Esophagus (tissue), 2 donors: Measurements from ENCODE around the gene PIAS4. TPM values are rescaled to one million over a fixed set of nuclear protein-coding genes. Genes with fewer than 3 reads are reported as not detected.

ENCODE experiments used
- H3K27ac ChIP-seq, 2 donors: one replicate each; pipeline ENCODE4 v1.5.1; 2013; ENCODE audit warnings: low read depth in 2 of 2, mild to moderate bottlenecking in 2 of 2, inconsistent platforms in 1 of 2, low read length in 1 of 2, moderate library complexity in 1 of 2
- H3K27me3 ChIP-seq, 2 donors: one replicate each; pipeline ENCODE4 v1.6.1; 2013; ENCODE audit warnings: low read length in 2 of 2, control low read depth in 1 of 2, mild to moderate bottlenecking in 1 of 2; ENCODE audit not compliant: insufficient read depth in 2 of 2, control insufficient read depth in 1 of 2
- H3K36me3 ChIP-seq, 2 donors: one replicate each; pipeline ENCODE4 v1.6.1; 2013; ENCODE audit warnings: low read length in 1 of 2; ENCODE audit not compliant: control insufficient read depth in 2 of 2, insufficient read depth in 2 of 2
- H3K4me1 ChIP-seq, 2 donors: one replicate each; pipeline ENCODE4 v1.6.1; 2013; ENCODE audit warnings: low read length in 1 of 2; ENCODE audit not compliant: control insufficient read depth in 2 of 2, insufficient read depth in 2 of 2
- H3K4me3 ChIP-seq, 2 donors: one replicate each; pipeline ENCODE4 v1.5.1; 2013; ENCODE audit warnings: low read length in 2 of 2, mild to moderate bottlenecking in 2 of 2, low read depth in 1 of 2, moderate library complexity in 1 of 2
- H3K9me3 ChIP-seq, 2 donors: one replicate each; pipeline ENCODE4 v1.6.1; 2013; ENCODE audit warnings: mild to moderate bottlenecking in 2 of 2, low read depth in 1 of 2, low read length in 1 of 2, moderate library complexity in 1 of 2; ENCODE audit not compliant: control insufficient read depth in 2 of 2, insufficient read depth in 1 of 2
- WGBS, 2 donors: extraction: QIAGEN DNeasy Blood & Tissue Kit; methylation state at CpG; one replicate each; pipeline ENCODE4 v1.1.7; 2013; 5-methylcytosine and 5-hydroxymethylcytosine counted together
- polyA plus RNA-seq, 2 donors: library from polyadenylated mRNA; stranded (reverse); fragments of 200-250 nt; gene quantifications; one replicate each; pipeline ENCODE4 v1.2.3, GENCODE V29; 2013
- donor health status: healthy with polysubstance abuse.
- donor health status: Bipolar disorder and iron deficiency.

Gene PIAS4
- polyA plus RNA-seq, 2 donors: 9.6 to 10.9 TPM

- H3K27ac ChIP-seq: peak overlapping the region; percentile 71 to 86
- H3K9me3 ChIP-seq: no peaks in the 10 kb centered on the region
- H3K36me3 ChIP-seq: peaks cover 0 to 3% of the 10 kb centered on the region in 2 donors
- no peaks in the 10 kb centered on the region for H3K27me3 ChIP-seq
- H3K4me3 ChIP-seq: peak overlapping the region in 1 of 2 donors; percentile 23
- peaks cover 2 to 16% of the 10 kb centered on the region in 2 donors for H3K4me1 ChIP-seq
- 58 to 64% methylated on average over 8 of the region's 8 CpGs for WGBS, 2 donors
Observed at GRCh38 chr19:4084547-4084877, 77.0 kb downstream of the PIAS4 start.

GRCh38 chr19:4086411-4086867 lies 78.9 kb downstream of the PIAS4 start:
- Histone ChIP-seq H3K4me3 (no peak overlapping the region), H3K4me1 (peaks cover 2 to 14% of the 10 kb centered on the region in 2 donors), H3K9me3 (no peaks in the 10 kb centered on the region), H3K27me3 (no peaks in the 10 kb centered on the region), H3K36me3 (peaks cover 0 to 16% of the 10 kb centered on the region in 2 donors), H3K27ac (peak overlapping the region in 1 of 2 donors; percentile 72)
- WGBS, 2 donors: 36 to 48% methylated on average over 17 of the region's 17 CpGs

GRCh38 chr19:4087787-4088679 lies 80.5 kb downstream of the PIAS4 start:
- Histone ChIP-seq H3K9me3 (no peaks in the 10 kb centered on the region), H3K36me3 (peaks cover 0 to 16% of the 10 kb centered on the region in 2 donors), H3K27me3 (no peaks in the 10 kb centered on the region), H3K4me1 (peaks cover 0 to 14% of the 10 kb centered on the region in 2 donors), H3K4me3 (no peak overlapping the region), H3K27ac (no peak overlapping the region)
- WGBS, 2 donors: 81 to 84% methylated on average over 31 of the region's 31 CpGs

- no peaks in the 10 kb centered on the region for H3K27me3 ChIP-seq
- peaks cover 0 to 7% of the 10 kb centered on the region in 2 donors for H3K4me1 ChIP-seq
- H3K9me3 ChIP-seq: no peaks in the 10 kb centered on the region
- WGBS, 2 donors: 65% methylated on average over 2 of the region's 2 CpGs
- peaks cover 0 to 19% of the 10 kb centered on the region in 2 donors for H3K36me3 ChIP-seq
- H3K4me3 ChIP-seq: no peak overlapping the region
- peak overlapping the region in 1 of 2 donors; percentile 61 for H3K27ac ChIP-seq
Observed at GRCh38 chr19:4088975-4089374, 81.4 kb downstream of the PIAS4 start.

Other genes starting within 250 kb of the PIAS4 start
- gene APBA3, start 246.0 kb upstream of the PIAS4 start, polyA plus RNA-seq: 10 to 100 TPM; 12.1 to 16.3 TPM
- 10 to 100 TPM; 80.0 to 83.8 TPM for gene MRPL54, start 245.1 kb upstream of the PIAS4 start, polyA plus RNA-seq
- not detected for gene RAX2, start 235.5 kb upstream of the PIAS4 start, polyA plus RNA-seq
- 1 to 10 TPM; 2.4 to 2.6 TPM for gene MATK, start 221.4 kb upstream of the PIAS4 start, polyA plus RNA-seq
- gene ZFR2, start 138.7 kb upstream of the PIAS4 start, polyA plus RNA-seq: under 1 TPM in 1 of 2 donors, not detected in 1; 0.02 TPM
- not detected for gene ATCAY, start 127.1 kb upstream of the PIAS4 start, polyA plus RNA-seq
- gene NMRK2, start 74.7 kb upstream of the PIAS4 start, polyA plus RNA-seq: under 1 TPM; 0.20 to 0.31 TPM
- gene DAPK3, start 36.6 kb upstream of the PIAS4 start, polyA plus RNA-seq: 10 to 100 TPM; 35.3 to 42.4 TPM
- gene EEF2, start 22.3 kb upstream of the PIAS4 start, polyA plus RNA-seq: 100 to 1,000 TPM; 494 to 820 TPM
- 10 to 100 TPM; 22.4 to 29.7 TPM for gene ZBTB7A, start 59.2 kb downstream of the PIAS4 start, polyA plus RNA-seq
- 100 to 1,000 TPM; 120 to 127 TPM for gene MAP2K2, start 116.4 kb downstream of the PIAS4 start, polyA plus RNA-seq
- gene CREB3L3, start 145.9 kb downstream of the PIAS4 start, polyA plus RNA-seq: not detected
- 10 to 100 TPM; 16.9 to 22.0 TPM for gene SIRT6, start 174.8 kb downstream of the PIAS4 start, polyA plus RNA-seq
- under 1 TPM; 0.21 to 0.59 TPM for gene ANKRD24, start 175.0 kb downstream of the PIAS4 start, polyA plus RNA-seq
- gene EBI3, start 221.8 kb downstream of the PIAS4 start, polyA plus RNA-seq: under 1 TPM; 0.53 to 0.92 TPM
- 10 to 100 TPM; 25.9 to 27.7 TPM for gene YJU2, start 239.3 kb downstream of the PIAS4 start, polyA plus RNA-seq